HepG2 (cell line): Measurements from ENCODE around the gene HDAC10. TPM values are rescaled to one million over a fixed set of nuclear protein-coding genes. Genes with fewer than 3 reads are reported as not detected.

Experiments used
- AKAP8 ChIP-seq: sonication (generic); formaldehyde crosslinking; IDR thresholded peaks from 2 replicates; pipeline ENCODE4 v1.5.1; 2020; ENCODE audit warnings: mild to moderate bottlenecking, missing genetic modification reagents
- BCL3 ChIP-seq: sonication (generic); formaldehyde crosslinking; IDR thresholded peaks from 2 replicates; pipeline ENCODE4 v1.5.1; 2020; ENCODE audit warnings: mild to moderate bottlenecking, missing genetic modification reagents, moderate library complexity
- CERS6 ChIP-seq: sonication (generic); formaldehyde crosslinking; IDR thresholded peaks from 2 replicates; pipeline ENCODE4 v1.5.0; 2020; ENCODE audit warnings: missing genetic modification reagents
- KDM5B ChIP-seq: sonication (generic); formaldehyde crosslinking; IDR thresholded peaks from 2 replicates; pipeline ENCODE4 v1.4.0; 2020; ENCODE audit warnings: missing genetic modification reagents, mild to moderate bottlenecking, borderline replicate concordance
- MBNL3 ChIP-seq: fragments of 250-450 bp; sonication (Bioruptor Pico); conservative IDR thresholded peaks from 2 replicates; pipeline ENCODE4 v1.8.0; 2022; ENCODE audit warnings: mild to moderate bottlenecking, inconsistent platforms
- MLLT10 ChIP-seq: sonication (generic); formaldehyde crosslinking; IDR thresholded peaks from 2 replicates; pipeline ENCODE4 v1.4.0; 2020; ENCODE audit warnings: missing genetic modification reagents
- RARA ChIP-seq: IDR thresholded peaks from 2 replicates; pipeline ENCODE4 v1.6.1; 2016; ENCODE audit warnings: missing genetic modification reagents, missing compliant biosample characterization
- SNRNP70 ChIP-seq: fragments of 200-400 bp; formaldehyde crosslinking; IDR thresholded peaks from 2 replicates; pipeline ENCODE4 v1.6.1; 2017; ENCODE audit warnings: mild to moderate bottlenecking, low read depth, low read length, moderate library complexity
- SRSF1 ChIP-seq: fragments of 200-400 bp; formaldehyde crosslinking; optimal IDR thresholded peaks from 2 replicates; pipeline ENCODE3; 2017; ENCODE audit warnings: mild to moderate bottlenecking, low read depth, low read length, moderate library complexity
- ZBTB37 ChIP-seq: sonication (generic); formaldehyde crosslinking; IDR thresholded peaks from 2 replicates; pipeline ENCODE4 v1.4.0; 2020; ENCODE audit warnings: mild to moderate bottlenecking, missing genetic modification reagents
- ZBTB7B ChIP-seq: sonication (generic); formaldehyde crosslinking; IDR thresholded peaks from 2 replicates; pipeline ENCODE4 v1.4.0; 2020; ENCODE audit warnings: missing genetic modification reagents
- ZNF275 ChIP-seq: sonication (generic); formaldehyde crosslinking; IDR thresholded peaks from 2 replicates; pipeline ENCODE4 v1.8.0; 2022; ENCODE audit warnings: missing genetic modification reagents, mild to moderate bottlenecking, inconsistent platforms, borderline replicate concordance
- ZSCAN12 ChIP-seq: sonication (generic); formaldehyde crosslinking; IDR thresholded peaks from 2 replicates; pipeline ENCODE4 v1.9.0; 2021; ENCODE audit warnings: mild to moderate bottlenecking, missing genetic modification reagents
- ZSCAN21 ChIP-seq: sonication (generic); formaldehyde crosslinking; IDR thresholded peaks from 2 replicates; pipeline ENCODE4 v1.8.0; 2022; ENCODE audit warnings: mild to moderate bottlenecking, missing genetic modification reagents, moderate library complexity, borderline replicate concordance
- polyA plus RNA-seq, 8 experiments: library from polyadenylated mRNA; depleted of rRNA in 3 of 8; stranded (reverse) in 7 of 8; unstranded in 1 of 8; fragments of >200 nt; fragmentation: Illumina TruSeq in 4 of 8; extraction: Trizol in 4 of 8; gene quantifications; 2 replicates each; pipeline versions ENCODE4 v1.2.1 to v1.2.3, GENCODE V29; 2011 to 2016; ENCODE audit warnings: low read depth in 4 of 8, missing spikeins in 1 of 8, mixed read lengths in 1 of 8; ENCODE audit not compliant: insufficient read depth in 1 of 8
- total RNA-seq, 5 experiments: library from RNA; depleted of rRNA; stranded (reverse); fragments of >200 nt; fragmentation: Illumina TruSeq; extraction: Trizol; gene quantifications; 2 replicates each; pipeline ENCODE4 v1.2.3, GENCODE V29; 2016; ENCODE audit warnings: low read depth in 1 of 5

The HDAC10 gene
- total and polyA plus RNA-seq, 2 of the 13 experiments (the other 11 are each of a cell fraction or from before 2014, with no cell fraction given), result 13.9 to 14.9 TPM

GRCh38 chr22:50244420-50245213, 6.4 kb downstream of the HDAC10 start, which contains the start of gene TUBGCP6 (continued):
- TF ChIP-seq CERS6 (CRISPR knock-in tag) (no peak), MBNL3 (CRISPR knock-in tag) (no peak), ZSCAN21 (CRISPR knock-in tag) (peak; percentile 88), ZNF275 (CRISPR knock-in tag) (0 out of 2 replicates have a peak, but pooled peaks have one; percentile 45), ZBTB37 (CRISPR knock-in tag) (no peak), SNRNP70 (no peak), RARA (CRISPR knock-in tag) (no peak), SRSF1 (no peak), AKAP8 (0 out of 2 replicates have a peak, but pooled peaks have one; percentile 72), BCL3 (CRISPR knock-in tag) (peak; percentile 95), ZSCAN12 (CRISPR knock-in tag) (peak; percentile 85; the same call in 1 of the 2 replicates), MLLT10 (CRISPR knock-in tag) (no peak), KDM5B (peak; percentile 89; the same call in 1 of the 2 replicates), ZBTB7B (CRISPR knock-in tag) (no peak)
